Thyroid gland (tissue), 4 donors: Measurements from ENCODE around the gene LYRM1.

ENCODE experiments used
- POLR2A ChIP-seq, 2 donors: fragments of 450-650 bp; IDR thresholded peaks; one replicate each; pipeline ENCODE4 v1.6.1; 2017; ENCODE audit warnings: antibody characterized with exemption in 2 of 2, mild to moderate bottlenecking in 2 of 2, moderate library complexity in 1 of 2
- TF ChIP-seq, protein P1 (sequence below), 6 experiments: fragments of 200-600 bp in 3 of 6; fragments of 450-650 bp in 3 of 6; sonication (generic) in 3 of 6; IDR thresholded peaks; one replicate each; pipeline ENCODE4 v1.5.1; 2016 to 2019; ENCODE audit warnings: antibody characterized with exemption in 6 of 6, mild to moderate bottlenecking in 2 of 6, inconsistent platforms in 1 of 6, moderate library complexity in 1 of 6

DNA sequence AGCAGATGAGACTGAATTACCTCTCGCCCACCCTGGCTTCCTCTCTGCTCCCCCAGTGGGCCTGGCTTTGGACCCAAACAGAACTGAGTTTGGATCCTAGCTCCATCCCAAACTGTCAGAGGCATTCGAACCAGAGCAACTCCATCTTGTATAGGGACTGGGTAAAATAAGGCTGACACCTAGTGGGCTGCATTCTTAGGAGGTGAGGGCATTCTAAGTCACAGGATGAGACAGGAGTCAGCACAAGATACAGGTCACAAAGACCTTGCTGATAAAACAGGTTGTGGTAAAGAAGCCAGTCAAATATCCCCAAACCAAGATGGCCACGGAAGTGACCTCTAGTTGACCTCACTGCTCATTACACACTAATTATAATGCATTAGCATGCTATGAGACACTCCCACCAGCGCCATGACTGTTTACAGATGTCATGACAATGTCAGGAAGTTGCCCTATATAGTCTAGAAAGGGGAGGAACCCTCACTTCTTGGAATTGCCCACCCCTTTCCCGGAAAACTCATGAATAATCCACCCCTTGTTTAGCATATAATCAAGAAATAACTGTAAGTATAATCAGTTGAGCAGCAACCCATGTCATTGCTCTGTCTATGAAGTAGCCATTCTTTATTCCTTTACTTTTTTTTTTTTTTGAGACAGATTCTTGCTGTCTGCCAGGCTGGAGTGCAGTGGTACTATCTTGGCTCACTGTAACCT lies 44.4 kb downstream of the LYRM1 start:
- TF ChIP-seq, protein P1, sequence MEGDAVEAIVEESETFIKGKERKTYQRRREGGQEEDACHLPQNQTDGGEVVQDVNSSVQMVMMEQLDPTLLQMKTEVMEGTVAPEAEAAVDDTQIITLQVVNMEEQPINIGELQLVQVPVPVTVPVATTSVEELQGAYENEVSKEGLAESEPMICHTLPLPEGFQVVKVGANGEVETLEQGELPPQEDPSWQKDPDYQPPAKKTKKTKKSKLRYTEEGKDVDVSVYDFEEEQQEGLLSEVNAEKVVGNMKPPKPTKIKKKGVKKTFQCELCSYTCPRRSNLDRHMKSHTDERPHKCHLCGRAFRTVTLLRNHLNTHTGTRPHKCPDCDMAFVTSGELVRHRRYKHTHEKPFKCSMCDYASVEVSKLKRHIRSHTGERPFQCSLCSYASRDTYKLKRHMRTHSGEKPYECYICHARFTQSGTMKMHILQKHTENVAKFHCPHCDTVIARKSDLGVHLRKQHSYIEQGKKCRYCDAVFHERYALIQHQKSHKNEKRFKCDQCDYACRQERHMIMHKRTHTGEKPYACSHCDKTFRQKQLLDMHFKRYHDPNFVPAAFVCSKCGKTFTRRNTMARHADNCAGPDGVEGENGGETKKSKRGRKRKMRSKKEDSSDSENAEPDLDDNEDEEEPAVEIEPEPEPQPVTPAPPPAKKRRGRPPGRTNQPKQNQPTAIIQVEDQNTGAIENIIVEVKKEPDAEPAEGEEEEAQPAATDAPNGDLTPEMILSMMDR (IDR thresholded peaks at IDR 0.05): no peak
- TF ChIP-seq POLR2A (IDR thresholded peaks at IDR 0.05): no peak
